NT2/D1 (cell line): ENCODE results near the gene FRS3.

Experiments used
- SUZ12 ChIP-seq: IDR thresholded peaks from 2 replicates; pipeline ENCODE4 v1.6.1; 2011; ENCODE audit not compliant: insufficient read length, insufficient read depth; ENCODE audit errors: extremely low read depth
- ZNF274 ChIP-seq: IDR thresholded peaks from 2 replicates; pipeline ENCODE4 v1.6.1; 2011; ENCODE audit warnings: mild to moderate bottlenecking, low read depth, low read length

- no peak for TF ChIP-seq SUZ12
- no peak for TF ChIP-seq ZNF274
These were observed 21.7 kb upstream of the FRS3 start for GRCh38 chr6:41801380-41801779.
